ENCODE results near the gene TRIM68. TPM values are rescaled to one million over a fixed set of nuclear protein-coding genes. Genes with fewer than 3 reads are reported as not detected.

Gene TRIM68
- total and polyA plus RNA-seq, 2 of the 13 experiments (the other 11 are each of a cell fraction or from before 2014, with no cell fraction given), result not detected

DNA sequence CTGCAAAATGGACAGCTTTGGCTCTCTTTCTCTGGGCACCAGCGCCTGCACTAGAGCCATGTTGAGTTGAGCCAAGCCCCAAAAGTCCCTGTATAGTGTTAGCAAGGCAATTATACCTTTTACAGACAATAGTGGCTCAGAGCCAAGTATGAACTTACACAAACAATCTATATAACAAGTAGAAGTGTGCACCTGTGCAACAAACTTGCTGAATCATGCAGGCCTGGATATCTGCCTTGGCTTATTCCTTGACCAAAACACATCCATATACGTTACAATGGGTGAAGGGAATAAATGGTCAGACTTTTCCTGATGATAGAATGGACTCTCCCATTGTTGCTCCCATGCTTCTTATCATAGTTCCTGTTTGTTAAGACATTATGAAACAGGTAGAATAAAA is 30.3 kb downstream of the TRIM68 start:
- in situ Hi-C loops (cut with HindIII; ENCODE audit: extremely low pct_ligation_motif_present, low pct_unique_long_range_greater_than_20kb) (no loop called here), intact Hi-C loops (cut with micrococcal nuclease; ENCODE audit: unreplicated experiment) (no loop called here)
- no peak overlapping the region for H3K9ac ChIP-seq (ENCODE audit: insufficient read depth, low read depth, low read length)
- H3K27me3 ChIP-seq (ENCODE audit: control insufficient read depth in 1 of 2, insufficient read depth in 2 of 2, low read length in 2 of 2), result peaks cover 0 to 31% of the 10 kb centered on the region in 2 experiments; a peak in 4 of 5 replicates
- POLR2A ChIA-PET, result no interaction called here
- no peaks in the 10 kb centered on the region for H4K20me1 ChIP-seq (ENCODE audit: insufficient read depth, low read length)
- TF ChIP-seq ZNF546 (CRISPR knock-in tag; conservative IDR thresholded peaks at IDR 0.05), result no peak
- no peak for TF ChIP-seq ZBTB7B (CRISPR knock-in tag; IDR thresholded peaks at IDR 0.05)
- TF ChIP-seq ZNF317 (CRISPR knock-in tag; IDR thresholded peaks at IDR 0.05), result no peak
- no peak for TF ChIP-seq FIP1L1 (IDR thresholded peaks at IDR 0.05; ENCODE audit: borderline replicate concordance, insufficient read depth, low read depth, low read length)
- no peak for TF ChIP-seq ZFP37 (CRISPR knock-in tag; IDR thresholded peaks at IDR 0.05; ENCODE audit: borderline replicate concordance)
- TF ChIP-seq ZNF788 (CRISPR knock-in tag; IDR thresholded peaks at IDR 0.05; ENCODE audit: borderline replicate concordance), result no peak
- TF ChIP-seq ZNF282 (IDR thresholded peaks at IDR 0.05; ENCODE audit: partially characterized antibody), result no peak
- no peak for TF ChIP-seq HDAC1 (CRISPR knock-in tag; IDR thresholded peaks at IDR 0.05)
- TF ChIP-seq ZSCAN12 (CRISPR knock-in tag; IDR thresholded peaks at IDR 0.05), result no peak
- no peak for TF ChIP-seq TBX2 (CRISPR knock-in tag; IDR thresholded peaks at IDR 0.05; ENCODE audit: borderline replicate concordance)
- TF ChIP-seq FOXA3 (CRISPR knock-in tag; IDR thresholded peaks at IDR 0.05), result no peak
- TF ChIP-seq ISX (CRISPR knock-in tag; conservative IDR thresholded peaks at IDR 0.05), result no peak
- no peak overlapping the region for H3K27ac ChIP-seq (ENCODE audit: extremely low read length, insufficient read depth, low read length)
- 17% methylated on average over 2 of the region's 2 CpGs for WGBS (ENCODE audit: low lambda C conversion rate)
- DNase-seq (ENCODE audit: low spot score) (no peak), ATAC-seq (no peak), FAIRE-seq (no peak)
- no peak overlapping the region for H2AFZ ChIP-seq (ENCODE audit: low read length)
- BruUV-seq (replicated peaks), result no TSS peak
- no peaks in the 10 kb centered on the region for H3K4me1 ChIP-seq (ENCODE audit: insufficient read depth, low read length)
- no peaks in the 10 kb centered on the region for H3K36me3 ChIP-seq (replicated peaks in 1 of 2; ENCODE audit: control insufficient read depth in 1 of 2, insufficient read depth in 2 of 2, low read length in 2 of 2)
- H3K4me2 ChIP-seq (ENCODE audit: low read depth, low read length), result no peak overlapping the region
- CTCF ChIA-PET (ENCODE audit: low intra/inter-chr PET ratio, low total read pairs), result no interaction called here
- no peaks in the 10 kb centered on the region for H3K9me3 ChIP-seq (ENCODE audit: low read length)
- no peaks in the 10 kb centered on the region for H3K79me2 ChIP-seq (ENCODE audit: insufficient read depth, low read length)
- no peak overlapping the region for H3K4me3 ChIP-seq (replicated peaks in 1 of 3; ENCODE audit: insufficient read depth in 1 of 3, low read depth in 2 of 3, low read length in 3 of 3)

Data from HepG2 (cell line).